SK-N-MC (cell line): ENCODE data around the gene RCVRN.

Experiments used
- EZH2 ChIP-seq: fragments of 200-600 bp; sonication (generic); IDR thresholded peaks from one replicate; pipeline ENCODE4 v1.6.1; 2017; ENCODE audit warnings: antibody characterized with exemption
- FOXP2 ChIP-seq: optimal IDR thresholded peaks from 2 replicates; pipeline ENCODE3; 2011; ENCODE audit warnings: mild to moderate bottlenecking, moderate library complexity; ENCODE audit not compliant: insufficient read depth; ENCODE audit errors: extremely low read length, control extremely low read depth
- POLR2AphosphoS5 ChIP-seq: IDR thresholded peaks from 2 replicates; pipeline ENCODE4 v1.6.1; 2012; ENCODE audit warnings: mild to moderate bottlenecking, low read depth, low read length, borderline replicate concordance

GRCh38 chr17:9854255-9854654, 50.8 kb downstream of the RCVRN start:
- TF ChIP-seq EZH2: no peak
- no peak for TF ChIP-seq POLR2AphosphoS5
- no peak for TF ChIP-seq FOXP2
